ENCODE measurements around the gene SYNE4.

Gene SYNE4

DNA sequence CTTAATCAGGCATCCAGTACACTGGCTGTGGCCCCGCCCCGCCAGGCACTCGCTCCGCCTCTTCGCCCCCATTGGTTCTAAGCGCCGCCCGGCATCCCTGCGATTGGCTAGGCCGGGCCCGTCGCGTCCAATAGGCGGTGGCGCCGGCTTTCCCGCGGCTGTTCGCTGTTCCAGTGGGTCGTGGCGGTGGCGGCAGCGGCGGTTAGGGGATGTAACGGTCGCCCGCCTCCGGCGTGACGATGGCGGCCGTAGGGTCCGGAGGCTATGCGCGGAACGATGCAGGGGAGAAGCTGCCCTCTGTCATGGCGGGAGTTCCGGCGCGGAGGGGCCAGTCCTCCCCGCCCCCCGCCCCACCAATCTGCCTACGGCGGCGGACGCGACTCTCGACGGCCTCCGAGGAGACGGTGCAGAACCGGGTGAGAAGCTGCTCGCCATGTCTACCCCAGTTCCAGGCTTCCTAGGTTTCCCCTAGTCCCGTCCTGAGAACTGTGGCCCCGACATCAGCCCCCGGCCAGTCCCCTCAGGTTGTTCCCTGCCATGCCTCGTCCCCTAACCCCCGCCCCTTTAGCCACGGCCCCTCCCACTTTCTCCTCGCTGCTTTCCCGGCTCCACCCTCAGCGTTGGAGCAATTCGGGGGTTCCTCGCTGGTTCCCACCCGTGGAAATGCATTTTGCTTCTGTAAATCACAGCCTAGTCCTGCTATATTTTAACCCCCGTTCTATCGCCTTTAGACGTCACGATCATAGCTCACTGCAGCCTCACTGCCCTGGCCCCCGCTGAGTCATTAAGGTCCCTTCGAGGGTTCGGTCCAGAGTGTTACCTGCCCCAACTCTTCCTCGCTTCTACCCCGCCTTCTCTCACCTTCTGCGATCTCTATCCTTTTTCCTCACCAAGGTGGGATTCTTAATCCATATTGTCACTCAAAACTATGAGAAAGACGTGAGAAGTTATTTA is 46.4 kb upstream of the SYNE4 start, which contains the start of gene WDR62 (continued):
- TF ChIP-seq, protein P1, sequence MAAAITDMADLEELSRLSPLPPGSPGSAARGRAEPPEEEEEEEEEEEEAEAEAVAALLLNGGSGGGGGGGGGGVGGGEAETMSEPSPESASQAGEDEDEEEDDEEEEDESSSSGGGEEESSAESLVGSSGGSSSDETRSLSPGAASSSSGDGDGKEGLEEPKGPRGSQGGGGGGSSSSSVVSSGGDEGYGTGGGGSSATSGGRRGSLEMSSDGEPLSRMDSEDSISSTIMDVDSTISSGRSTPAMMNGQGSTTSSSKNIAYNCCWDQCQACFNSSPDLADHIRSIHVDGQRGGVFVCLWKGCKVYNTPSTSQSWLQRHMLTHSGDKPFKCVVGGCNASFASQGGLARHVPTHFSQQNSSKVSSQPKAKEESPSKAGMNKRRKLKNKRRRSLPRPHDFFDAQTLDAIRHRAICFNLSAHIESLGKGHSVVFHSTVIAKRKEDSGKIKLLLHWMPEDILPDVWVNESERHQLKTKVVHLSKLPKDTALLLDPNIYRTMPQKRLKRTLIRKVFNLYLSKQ (tag by site-specific recombination; IDR thresholded peaks at IDR 0.05; ENCODE audit: borderline replicate concordance), result no peak
- TF ChIP-seq, protein P2, sequence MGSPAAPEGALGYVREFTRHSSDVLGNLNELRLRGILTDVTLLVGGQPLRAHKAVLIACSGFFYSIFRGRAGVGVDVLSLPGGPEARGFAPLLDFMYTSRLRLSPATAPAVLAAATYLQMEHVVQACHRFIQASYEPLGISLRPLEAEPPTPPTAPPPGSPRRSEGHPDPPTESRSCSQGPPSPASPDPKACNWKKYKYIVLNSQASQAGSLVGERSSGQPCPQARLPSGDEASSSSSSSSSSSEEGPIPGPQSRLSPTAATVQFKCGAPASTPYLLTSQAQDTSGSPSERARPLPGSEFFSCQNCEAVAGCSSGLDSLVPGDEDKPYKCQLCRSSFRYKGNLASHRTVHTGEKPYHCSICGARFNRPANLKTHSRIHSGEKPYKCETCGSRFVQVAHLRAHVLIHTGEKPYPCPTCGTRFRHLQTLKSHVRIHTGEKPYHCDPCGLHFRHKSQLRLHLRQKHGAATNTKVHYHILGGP (tag by site-specific recombination; IDR thresholded peaks at IDR 0.05), result no peak
- TF ChIP-seq ZNF311 (tag by site-specific recombination; IDR thresholded peaks at IDR 0.05; ENCODE audit: borderline replicate concordance), result no peak
- TF ChIP-seq, protein P3, sequence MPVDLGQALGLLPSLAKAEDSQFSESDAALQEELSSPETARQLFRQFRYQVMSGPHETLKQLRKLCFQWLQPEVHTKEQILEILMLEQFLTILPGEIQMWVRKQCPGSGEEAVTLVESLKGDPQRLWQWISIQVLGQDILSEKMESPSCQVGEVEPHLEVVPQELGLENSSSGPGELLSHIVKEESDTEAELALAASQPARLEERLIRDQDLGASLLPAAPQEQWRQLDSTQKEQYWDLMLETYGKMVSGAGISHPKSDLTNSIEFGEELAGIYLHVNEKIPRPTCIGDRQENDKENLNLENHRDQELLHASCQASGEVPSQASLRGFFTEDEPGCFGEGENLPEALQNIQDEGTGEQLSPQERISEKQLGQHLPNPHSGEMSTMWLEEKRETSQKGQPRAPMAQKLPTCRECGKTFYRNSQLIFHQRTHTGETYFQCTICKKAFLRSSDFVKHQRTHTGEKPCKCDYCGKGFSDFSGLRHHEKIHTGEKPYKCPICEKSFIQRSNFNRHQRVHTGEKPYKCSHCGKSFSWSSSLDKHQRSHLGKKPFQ (tag by site-specific recombination; IDR thresholded peaks at IDR 0.05), result peak; percentile 35
- no peak for TF ChIP-seq ZNF37A (tag by site-specific recombination; IDR thresholded peaks at IDR 0.05)
- TF ChIP-seq ZNF791 (tag by site-specific recombination; IDR thresholded peaks at IDR 0.05), result no peak
- no peak; the same call in none of the 2 replicates for TF ChIP-seq ZNF239 (tag by site-specific recombination; IDR thresholded peaks at IDR 0.05)
- no peak for TF ChIP-seq ZNF626 (tag by site-specific recombination; IDR thresholded peaks at IDR 0.05)
- TF ChIP-seq, protein P4, sequence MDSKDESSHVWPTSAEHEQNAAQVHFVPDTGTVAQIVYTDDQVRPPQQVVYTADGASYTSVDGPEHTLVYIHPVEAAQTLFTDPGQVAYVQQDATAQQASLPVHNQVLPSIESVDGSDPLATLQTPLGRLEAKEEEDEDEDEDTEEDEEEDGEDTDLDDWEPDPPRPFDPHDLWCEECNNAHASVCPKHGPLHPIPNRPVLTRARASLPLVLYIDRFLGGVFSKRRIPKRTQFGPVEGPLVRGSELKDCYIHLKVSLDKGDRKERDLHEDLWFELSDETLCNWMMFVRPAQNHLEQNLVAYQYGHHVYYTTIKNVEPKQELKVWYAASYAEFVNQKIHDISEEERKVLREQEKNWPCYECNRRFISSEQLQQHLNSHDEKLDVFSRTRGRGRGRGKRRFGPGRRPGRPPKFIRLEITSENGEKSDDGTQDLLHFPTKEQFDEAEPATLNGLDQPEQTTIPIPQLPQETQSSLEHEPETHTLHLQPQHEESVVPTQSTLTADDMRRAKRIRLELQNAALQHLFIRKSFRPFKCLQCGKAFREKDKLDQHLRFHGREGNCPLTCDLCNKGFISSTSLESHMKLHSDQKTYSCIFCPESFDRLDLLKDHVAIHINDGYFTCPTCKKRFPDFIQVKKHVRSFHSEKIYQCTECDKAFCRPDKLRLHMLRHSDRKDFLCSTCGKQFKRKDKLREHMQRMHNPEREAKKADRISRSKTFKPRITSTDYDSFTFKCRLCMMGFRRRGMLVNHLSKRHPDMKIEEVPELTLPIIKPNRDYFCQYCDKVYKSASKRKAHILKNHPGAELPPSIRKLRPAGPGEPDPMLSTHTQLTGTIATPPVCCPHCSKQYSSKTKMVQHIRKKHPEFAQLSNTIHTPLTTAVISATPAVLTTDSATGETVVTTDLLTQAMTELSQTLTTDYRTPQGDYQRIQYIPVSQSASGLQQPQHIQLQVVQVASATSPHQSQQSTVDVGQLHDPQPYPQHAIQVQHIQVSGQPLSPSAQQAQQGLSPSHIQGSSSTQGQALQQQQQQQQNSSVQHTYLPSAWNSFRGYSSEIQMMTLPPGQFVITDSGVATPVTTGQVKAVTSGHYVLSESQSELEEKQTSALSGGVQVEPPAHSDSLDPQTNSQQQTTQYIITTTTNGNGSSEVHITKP (tag by site-specific recombination; IDR thresholded peaks at IDR 0.05), result 0 out of 2 replicates have a peak, but pooled peaks have one; percentile 9
- TF ChIP-seq, protein P5, sequence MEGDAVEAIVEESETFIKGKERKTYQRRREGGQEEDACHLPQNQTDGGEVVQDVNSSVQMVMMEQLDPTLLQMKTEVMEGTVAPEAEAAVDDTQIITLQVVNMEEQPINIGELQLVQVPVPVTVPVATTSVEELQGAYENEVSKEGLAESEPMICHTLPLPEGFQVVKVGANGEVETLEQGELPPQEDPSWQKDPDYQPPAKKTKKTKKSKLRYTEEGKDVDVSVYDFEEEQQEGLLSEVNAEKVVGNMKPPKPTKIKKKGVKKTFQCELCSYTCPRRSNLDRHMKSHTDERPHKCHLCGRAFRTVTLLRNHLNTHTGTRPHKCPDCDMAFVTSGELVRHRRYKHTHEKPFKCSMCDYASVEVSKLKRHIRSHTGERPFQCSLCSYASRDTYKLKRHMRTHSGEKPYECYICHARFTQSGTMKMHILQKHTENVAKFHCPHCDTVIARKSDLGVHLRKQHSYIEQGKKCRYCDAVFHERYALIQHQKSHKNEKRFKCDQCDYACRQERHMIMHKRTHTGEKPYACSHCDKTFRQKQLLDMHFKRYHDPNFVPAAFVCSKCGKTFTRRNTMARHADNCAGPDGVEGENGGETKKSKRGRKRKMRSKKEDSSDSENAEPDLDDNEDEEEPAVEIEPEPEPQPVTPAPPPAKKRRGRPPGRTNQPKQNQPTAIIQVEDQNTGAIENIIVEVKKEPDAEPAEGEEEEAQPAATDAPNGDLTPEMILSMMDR (tag by site-specific recombination; IDR thresholded peaks at IDR 0.05), result no peak
- TF ChIP-seq ZNF112 (tag by site-specific recombination; IDR thresholded peaks at IDR 0.05), result no peak

DNA sequence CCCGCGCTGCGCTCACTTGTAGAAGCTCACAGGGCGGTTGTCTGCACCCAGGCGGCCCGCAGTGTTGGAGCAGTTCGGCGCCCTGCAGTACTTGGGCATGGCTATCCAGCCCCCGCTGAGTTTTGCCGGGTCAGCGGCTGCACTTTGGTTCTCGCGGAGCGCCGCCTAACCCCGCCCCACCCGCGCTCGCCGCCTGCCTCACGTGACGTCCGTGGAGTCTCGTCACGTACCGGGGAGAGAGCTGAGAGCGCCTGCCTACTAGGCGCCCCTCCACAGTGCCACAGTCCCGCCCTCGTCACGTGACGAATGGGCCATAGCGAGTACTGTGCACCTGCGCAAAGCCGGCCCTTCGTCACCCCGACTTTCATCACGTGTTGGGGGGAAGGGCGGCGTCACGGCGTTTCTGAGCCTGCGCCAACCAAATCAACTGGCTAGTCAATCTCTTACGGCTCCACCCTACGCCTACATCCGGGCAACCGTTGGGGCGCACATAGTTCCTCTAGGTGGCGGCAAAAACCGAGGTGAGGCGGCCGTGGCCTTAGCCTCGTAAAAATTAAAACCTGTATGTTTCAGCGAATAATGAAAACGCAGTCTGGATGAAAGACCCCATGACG is 45.6 kb upstream of the SYNE4 start, which contains the start of gene THAP8:
Gene THAP8 (minus strand): TSS at position 167 of the 614 bp plus-strand sequence. CDS start 68 bp downstream, at position 99.
- H3K27ac ChIP-seq (ENCODE audit: extremely low read depth, low read depth, low read length), result peak within 1 kb of the TSS; percentile 93
- peak within 1 kb of the TSS; percentile 58 for H3K4me3 ChIP-seq (ENCODE audit: low read depth, low read length)
- peaks cover 38% of the 10 kb centered on the region for H3K4me1 ChIP-seq (ENCODE audit: control insufficient read depth, insufficient read depth, low read length)
- POLR2A ChIA-PET, result interaction anchor here (0.5 to 4.3 kb wide), 35 partner anchors 11 to 406 kb away, joined by 3 to 46 read pairs (median 5); partner anchors contain the start of genes ALKBH6, CAPNS1, COX6B1 and LIN37
- CTCF ChIA-PET, result interaction anchor here (0.5 to 1.5 kb wide), 14 partner anchors 9 to 498 kb away, joined by 3 to 6 read pairs (median 3); partner anchors contain the start of genes ALKBH6, POLR2I and TBCB
- H3K36me3 ChIP-seq (ENCODE audit: control insufficient read depth in 2 of 2, insufficient read depth in 1 of 2, low read length in 2 of 2), result peaks cover 20 to 52% of the 10 kb centered on the region in 2 experiments
- no peaks in the 10 kb centered on the region for H3K9me3 ChIP-seq (ENCODE audit: control insufficient read depth, insufficient read depth, low read depth, low read length)
- TF ChIP-seq ZBTB1 (tag by site-specific recombination; IDR thresholded peaks at IDR 0.05) (peak; percentile 72), ZNF366 (tag by site-specific recombination; conservative IDR thresholded peaks at IDR 0.05) (no peak; the same call in 1 of the 2 replicates), ZNF610 (tag by site-specific recombination; IDR thresholded peaks at IDR 0.05; ENCODE audit: borderline replicate concordance) (peak; percentile 97), SETDB1 (IDR thresholded peaks at IDR 0.05; ENCODE audit: insufficient read length, low read length) (no peak), YY2 (tag by site-specific recombination; IDR thresholded peaks at IDR 0.05) (0 out of 2 replicates have a peak, but pooled peaks have one; percentile 10), ZNF146 (tag by site-specific recombination; IDR thresholded peaks at IDR 0.05) (no peak), ZFP41 (tag by site-specific recombination; IDR thresholded peaks at IDR 0.05; ENCODE audit: borderline replicate concordance) (no peak), ZFP3 (tag by site-specific recombination; IDR thresholded peaks at IDR 0.05; ENCODE audit: low read depth) (no peak), ZXDB (tag by site-specific recombination; IDR thresholded peaks at IDR 0.05) (peak; percentile 98), ZNF292 (tag by site-specific recombination; IDR thresholded peaks at IDR 0.05; ENCODE audit: borderline replicate concordance, low read depth) (no peak)
- TF ChIP-seq, protein P6, sequence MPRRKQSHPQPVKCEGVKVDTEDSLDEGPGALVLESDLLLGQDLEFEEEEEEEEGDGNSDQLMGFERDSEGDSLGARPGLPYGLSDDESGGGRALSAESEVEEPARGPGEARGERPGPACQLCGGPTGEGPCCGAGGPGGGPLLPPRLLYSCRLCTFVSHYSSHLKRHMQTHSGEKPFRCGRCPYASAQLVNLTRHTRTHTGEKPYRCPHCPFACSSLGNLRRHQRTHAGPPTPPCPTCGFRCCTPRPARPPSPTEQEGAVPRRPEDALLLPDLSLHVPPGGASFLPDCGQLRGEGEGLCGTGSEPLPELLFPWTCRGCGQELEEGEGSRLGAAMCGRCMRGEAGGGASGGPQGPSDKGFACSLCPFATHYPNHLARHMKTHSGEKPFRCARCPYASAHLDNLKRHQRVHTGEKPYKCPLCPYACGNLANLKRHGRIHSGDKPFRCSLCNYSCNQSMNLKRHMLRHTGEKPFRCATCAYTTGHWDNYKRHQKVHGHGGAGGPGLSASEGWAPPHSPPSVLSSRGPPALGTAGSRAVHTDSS (tag by site-specific recombination; IDR thresholded peaks at IDR 0.05), result no peak

All from HEK293 (cell line).